Gastroesophageal sphincter (tissue), 3 donors: ENCODE results near the gene XXYLT1.

ENCODE experiments used
- CTCF ChIP-seq, 4 experiments: fragments of 200-600 bp in 2 of 4; fragments of 450-650 bp in 2 of 4; sonication (generic) in 1 of 4; IDR thresholded peaks; one replicate each; pipeline ENCODE4 v1.5.1; 2017 to 2019; ENCODE audit warnings: antibody characterized with exemption in 4 of 4, mild to moderate bottlenecking in 2 of 4, moderate library complexity in 2 of 4
- EP300 ChIP-seq: sonication (generic); formaldehyde crosslinking; IDR thresholded peaks from one replicate; pipeline ENCODE4 v1.6.1; 2017; ENCODE audit warnings: antibody characterized with exemption, mild to moderate bottlenecking
- POLR2A ChIP-seq, 2 donors: fragments of 450-650 bp; IDR thresholded peaks; one replicate each; pipeline ENCODE4 v1.6.1; 2017; ENCODE audit warnings: antibody characterized with exemption in 2 of 2, mild to moderate bottlenecking in 2 of 2, moderate library complexity in 1 of 2
- POLR2AphosphoS5 ChIP-seq: sonication (generic); formaldehyde crosslinking; IDR thresholded peaks from one replicate; pipeline ENCODE4 v1.6.1; 2017; ENCODE audit warnings: antibody characterized with exemption

- TF ChIP-seq CTCF (IDR thresholded peaks at IDR 0.05) (no peak), POLR2A (IDR thresholded peaks at IDR 0.05) (no peak), EP300 (no peak), POLR2AphosphoS5 (no peak)
Observed at GRCh38 chr3:195071011-195071728, 199.8 kb downstream of the XXYLT1 start.
